Measurements from ENCODE around the gene NDUFV3. TPM values are rescaled to one million over a fixed set of nuclear protein-coding genes. Genes with fewer than 3 reads are reported as not detected.
A peak's percentile ranks its signal among the peaks of the same experiment; 100 is the strongest.
"Not testable (repeated sequence)": the region's sequence is repeated elsewhere in the genome, so short reads cannot be mapped to it uniquely, and the experiment has no call there.

NDUFV3 gene
- total RNA-seq, 2 experiments from 2014 or later, result 29.0 to 29.8 TPM

DNA sequence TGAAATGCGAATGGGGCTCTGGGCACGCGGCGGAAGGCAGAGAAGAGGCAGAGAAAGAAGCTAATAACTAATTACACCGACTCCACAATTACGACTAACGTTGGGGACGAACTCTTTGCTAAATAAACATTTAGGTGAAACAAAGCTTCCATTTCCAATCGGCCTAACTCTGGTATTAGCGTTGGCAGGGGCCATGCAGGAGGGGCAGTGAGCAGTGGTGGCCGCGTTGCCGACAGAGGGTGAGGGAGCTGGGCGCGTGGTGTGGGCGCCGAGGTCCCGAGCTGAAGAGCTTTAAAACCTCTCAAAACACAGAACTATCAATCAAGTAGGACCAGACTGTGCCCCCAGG, 553 bp upstream of the NDUFV3 start:
- no peak for ATAC-seq

GRCh38 chr21:42900446-42900845, 7.3 kb downstream of the NDUFV3 start:
- DNase-seq (no peak), ATAC-seq (no peak)
- Mint-ChIP-seq H3K4me1 (ENCODE audit: low read depth) (peaks cover 14% of the 10 kb centered on the region), H3K27ac (no peak overlapping the region), H3K4me3 (no peak overlapping the region), H3K36me3 (ENCODE audit: low read depth) (peaks cover 29% of the 10 kb centered on the region), H3K9me3 (no peaks in the 10 kb centered on the region), H3K27me3 (no peaks in the 10 kb centered on the region)
- TF ChIP-seq CTCF (IDR thresholded peaks at IDR 0.05), result no peak
- intact Hi-C loops (cut with micrococcal nuclease), result no loop called here
- ChIA-PET POLR2A (interaction anchor here (0.9 kb wide), 1 partner anchor 12 kb away, joined by 3 read pairs; no protein-coding TSS in a partner anchor), CTCF (no interaction called here)

More for the DNA sequence above, 553 bp upstream of the NDUFV3 start:
- peaks cover 10% of the 10 kb centered on the region for H3K4me1 Mint-ChIP-seq (ENCODE audit: low read depth)
- POLR2A ChIA-PET, result interaction anchor here (0.7 to 2.3 kb wide), 7 partner anchors 11 to 99 kb away, joined by 3 to 21 read pairs (median 4); partner anchors contain the start of gene WDR4
- CTCF ChIA-PET, result interaction anchor here (0.7 to 1.4 kb wide), 2 partner anchors 31 to 300 kb away, joined by 3 to 4 read pairs; no protein-coding TSS in a partner anchor
- TF ChIP-seq CTCF (IDR thresholded peaks at IDR 0.05), result no peak
- intact Hi-C loops (cut with micrococcal nuclease), result no loop called here
- H3K4me3 Mint-ChIP-seq, result peak overlapping the region; percentile 87
- no peaks in the 10 kb centered on the region for H3K27me3 Mint-ChIP-seq
- H3K9me3 Mint-ChIP-seq, result no peaks in the 10 kb centered on the region
- DNase-seq, result no peak
- H3K27ac Mint-ChIP-seq, result peak overlapping the region; percentile 92
- peaks cover 6% of the 10 kb centered on the region for H3K36me3 Mint-ChIP-seq (ENCODE audit: low read depth)

DNA sequence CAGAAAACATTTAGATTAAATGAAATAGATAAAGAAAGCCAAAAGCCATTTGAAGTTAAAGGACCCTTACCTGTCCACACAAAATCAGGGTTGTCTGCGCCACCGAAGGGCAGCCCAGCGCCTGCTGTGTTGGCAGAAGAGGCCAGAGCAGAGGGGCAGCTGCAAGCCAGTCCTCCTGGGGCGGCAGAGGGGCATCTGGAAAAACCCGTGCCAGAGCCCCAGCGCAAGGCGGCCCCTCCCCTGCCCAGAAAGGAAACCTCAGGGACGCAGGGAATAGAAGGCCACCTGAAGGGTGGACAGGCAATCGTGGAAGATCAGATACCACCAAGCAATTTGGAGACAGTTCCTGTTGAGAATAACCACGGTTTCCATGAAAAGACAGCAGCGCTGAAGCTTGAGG, 10.7 kb downstream of the NDUFV3 start:
- no peak for ATAC-seq
- Mint-ChIP-seq H3K4me3 (no peak overlapping the region), H3K36me3 (ENCODE audit: low read depth) (peaks cover 30% of the 10 kb centered on the region), H3K9me3 (no peaks in the 10 kb centered on the region), H3K4me1 (ENCODE audit: low read depth) (peaks cover 7% of the 10 kb centered on the region), H3K27me3 (no peaks in the 10 kb centered on the region), H3K27ac (no peak overlapping the region)
- TF ChIP-seq CTCF (IDR thresholded peaks at IDR 0.05), result no peak
- POLR2A ChIA-PET, result interaction anchor here (1.2 kb wide), 1 partner anchor 22 kb away, joined by 4 read pairs; no protein-coding TSS in a partner anchor
- DNase-seq, result no peak
- intact Hi-C loops (cut with micrococcal nuclease), result no loop called here
- CTCF ChIA-PET, result interaction anchor here (0.6 kb wide), 1 partner anchor 18 kb away, joined by 3 read pairs; no protein-coding TSS in a partner anchor

- ATAC-seq (no peak), DNase-seq (no peak)
- TF ChIP-seq CTCF (IDR thresholded peaks at IDR 0.05), result no peak
- no peaks in the 10 kb centered on the region for H3K27me3 Mint-ChIP-seq
- peaks cover 5% of the 10 kb centered on the region for H3K4me1 Mint-ChIP-seq (ENCODE audit: low read depth)
- intact Hi-C loops (cut with micrococcal nuclease), result no loop called here
- ChIA-PET POLR2A (interaction anchor here (1.2 kb wide), 1 partner anchor 24 kb away, joined by 4 read pairs; no protein-coding TSS in a partner anchor), CTCF (no interaction called here)
- H3K4me3 Mint-ChIP-seq, result no peak overlapping the region
- no peak overlapping the region for H3K27ac Mint-ChIP-seq
- H3K9me3 Mint-ChIP-seq, result no peaks in the 10 kb centered on the region
- peaks cover 33% of the 10 kb centered on the region for H3K36me3 Mint-ChIP-seq (ENCODE audit: low read depth)
Measured at GRCh38 chr21:42905195-42905594, 12.1 kb downstream of the NDUFV3 start.

GRCh38 chr21:42906233-42906632, 13.1 kb downstream of the NDUFV3 start:
- ATAC-seq (no peak), DNase-seq (no peak)
- ChIA-PET CTCF (no interaction called here), POLR2A (no interaction called here)
- Mint-ChIP-seq H3K27me3 (no peaks in the 10 kb centered on the region), H3K27ac (no peak overlapping the region), H3K9me3 (no peaks in the 10 kb centered on the region), H3K4me3 (no peak overlapping the region), H3K4me1 (ENCODE audit: low read depth) (peaks cover 5% of the 10 kb centered on the region), H3K36me3 (ENCODE audit: low read depth) (peaks cover 35% of the 10 kb centered on the region)
- no peak for TF ChIP-seq CTCF (IDR thresholded peaks at IDR 0.05)
- intact Hi-C loops (cut with micrococcal nuclease), result no loop called here

DNA sequence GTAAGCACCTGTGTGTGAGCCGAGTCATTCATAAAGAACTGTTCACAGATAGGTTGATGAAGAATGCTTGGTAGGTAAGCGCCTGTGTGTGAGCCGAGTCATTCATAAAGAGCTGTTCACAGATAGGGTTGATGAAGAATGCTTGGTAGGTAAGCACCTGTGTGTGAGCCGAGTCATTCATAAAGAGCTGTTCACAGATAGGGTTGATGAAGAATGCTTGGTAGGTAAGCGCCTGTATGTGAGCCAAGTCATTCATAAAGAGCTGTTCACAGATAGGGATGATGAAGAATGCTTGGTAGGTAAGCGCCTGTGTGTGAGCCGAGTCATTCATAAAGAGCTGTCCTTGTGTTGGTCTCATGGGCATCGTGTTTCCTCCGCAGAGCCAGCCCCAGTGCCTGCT, 15.4 kb downstream of the NDUFV3 start:
- DNase-seq; H3K9me3 Mint-ChIP-seq; H3K27ac Mint-ChIP-seq; H3K4me3 Mint-ChIP-seq; POLR2A ChIA-PET; intact Hi-C loops (cut with micrococcal nuclease); H3K4me1 Mint-ChIP-seq (ENCODE audit: low read depth); H3K27me3 Mint-ChIP-seq; ATAC-seq; CTCF ChIA-PET: not testable (repeated sequence)
- peaks cover 32% of the 10 kb centered on the region for H3K36me3 Mint-ChIP-seq (ENCODE audit: low read depth)

GRCh38 chr21:42911920-42912319, 18.8 kb downstream of the NDUFV3 start:
- H3K4me1 Mint-ChIP-seq (ENCODE audit: low read depth); H3K4me3 Mint-ChIP-seq; ATAC-seq; CTCF ChIA-PET; POLR2A ChIA-PET; intact Hi-C loops (cut with micrococcal nuclease); DNase-seq; H3K27me3 Mint-ChIP-seq; H3K9me3 Mint-ChIP-seq; H3K27ac Mint-ChIP-seq: not testable (repeated sequence)
- H3K36me3 Mint-ChIP-seq (ENCODE audit: low read depth), result peaks cover 17% of the 10 kb centered on the region

Measured in activated CD8-positive, alpha-beta T cell treated with anti-CD3 and anti-CD28 coated beads for 36 hours (primary cell).